ENCODE measurements around the gene DNAH6.

DNA sequence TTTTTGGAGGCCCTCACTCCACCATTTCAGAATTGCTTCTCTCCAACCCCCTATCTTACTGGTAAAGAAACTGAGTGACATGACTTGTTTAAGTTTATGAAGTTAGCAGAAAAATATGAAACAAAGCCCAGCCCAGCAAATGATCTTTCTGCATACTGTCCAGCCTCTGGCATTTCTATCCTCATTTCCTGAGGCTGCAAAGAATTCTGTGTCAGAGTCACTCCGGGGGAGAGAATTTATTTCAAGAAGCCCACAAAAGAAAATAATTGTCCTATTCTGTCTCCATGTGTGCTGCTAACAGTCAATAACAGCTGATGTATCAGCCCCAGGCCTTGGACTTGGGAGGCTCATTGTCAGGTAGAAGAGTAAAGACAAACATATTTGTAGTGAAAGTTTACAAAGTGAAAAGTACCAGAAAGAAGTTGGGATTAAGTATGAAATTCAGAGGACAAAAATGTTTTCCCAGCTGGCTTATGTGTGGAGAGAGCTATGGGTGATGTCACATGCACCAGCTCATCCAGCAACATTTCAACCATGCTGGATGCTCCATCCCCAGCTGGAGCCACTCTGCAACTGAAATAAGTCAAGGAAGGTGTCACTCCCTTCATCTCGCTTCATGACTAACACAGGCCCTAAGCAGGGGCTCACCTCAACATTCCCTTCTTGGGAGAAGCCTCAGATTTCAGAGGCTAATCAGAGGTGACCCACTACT is 322.3 kb downstream of the DNAH6 start:
- TF ChIP-seq, protein P1, sequence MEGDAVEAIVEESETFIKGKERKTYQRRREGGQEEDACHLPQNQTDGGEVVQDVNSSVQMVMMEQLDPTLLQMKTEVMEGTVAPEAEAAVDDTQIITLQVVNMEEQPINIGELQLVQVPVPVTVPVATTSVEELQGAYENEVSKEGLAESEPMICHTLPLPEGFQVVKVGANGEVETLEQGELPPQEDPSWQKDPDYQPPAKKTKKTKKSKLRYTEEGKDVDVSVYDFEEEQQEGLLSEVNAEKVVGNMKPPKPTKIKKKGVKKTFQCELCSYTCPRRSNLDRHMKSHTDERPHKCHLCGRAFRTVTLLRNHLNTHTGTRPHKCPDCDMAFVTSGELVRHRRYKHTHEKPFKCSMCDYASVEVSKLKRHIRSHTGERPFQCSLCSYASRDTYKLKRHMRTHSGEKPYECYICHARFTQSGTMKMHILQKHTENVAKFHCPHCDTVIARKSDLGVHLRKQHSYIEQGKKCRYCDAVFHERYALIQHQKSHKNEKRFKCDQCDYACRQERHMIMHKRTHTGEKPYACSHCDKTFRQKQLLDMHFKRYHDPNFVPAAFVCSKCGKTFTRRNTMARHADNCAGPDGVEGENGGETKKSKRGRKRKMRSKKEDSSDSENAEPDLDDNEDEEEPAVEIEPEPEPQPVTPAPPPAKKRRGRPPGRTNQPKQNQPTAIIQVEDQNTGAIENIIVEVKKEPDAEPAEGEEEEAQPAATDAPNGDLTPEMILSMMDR (IDR thresholded peaks at IDR 0.05), result no peak
- TF ChIP-seq EP300 (IDR thresholded peaks at IDR 0.05) (no peak), POLR2A (IDR thresholded peaks at IDR 0.05) (no peak)

Measured in gastroesophageal sphincter (tissue), 3 donors.